ENCODE data around the gene PNMA5.

PNMA5 gene

GRCh38 chrX:152997337-152997736 lies 3.4 kb upstream of the PNMA5 start:
- H2AK5ac ChIP-seq (ENCODE audit: low read length), result no peak overlapping the region
- H3K79me2 ChIP-seq (ENCODE audit: control insufficient read depth, insufficient read depth, low read length, poor library complexity), result no peaks in the 10 kb centered on the region
- H3K4me3 ChIP-seq (ENCODE audit: low read depth, low read length), result no peak overlapping the region
- H3K27me3 ChIP-seq (ENCODE audit: insufficient read depth, low read length), result no peaks in the 10 kb centered on the region
- H2BK120ac ChIP-seq (ENCODE audit: insufficient read depth, low read length, poor library complexity), result no peak overlapping the region
- no peak overlapping the region for H2BK5ac ChIP-seq (ENCODE audit: low read depth, low read length, poor library complexity)
- no peak overlapping the region for H3K4me2 ChIP-seq (ENCODE audit: low read length)
- no peak overlapping the region for H3K14ac ChIP-seq (ENCODE audit: low read length)
- no peak overlapping the region for H3K27ac ChIP-seq (ENCODE audit: low read depth, low read length)
- no peak overlapping the region for H3K9ac ChIP-seq (ENCODE audit: low read length)
- H4K8ac ChIP-seq (ENCODE audit: low read depth, low read length), result no peak overlapping the region
- DNase-seq, result no peak
- no peaks in the 10 kb centered on the region for H3K79me1 ChIP-seq (ENCODE audit: low read length)
- no peak overlapping the region for H4K12ac ChIP-seq (ENCODE audit: low read depth, low read length)
- H3K23ac ChIP-seq (ENCODE audit: low read length), result no peak overlapping the region
- H3K4ac ChIP-seq (ENCODE audit: low read depth, low read length), result no peak overlapping the region
- H3K9me3 ChIP-seq (ENCODE audit: insufficient read depth, low read depth, low read length), result no peaks in the 10 kb centered on the region
- WGBS (ENCODE audit: extremely low coverage, insufficient coverage, insufficient read length), result no CpG with 5 or more reads among the region's 9 CpGs
- H3K36me3 ChIP-seq (ENCODE audit: control insufficient read depth in 1 of 2, insufficient read depth in 2 of 2, low read length in 2 of 2), result no peaks in the 10 kb centered on the region
- no peaks in the 10 kb centered on the region for H3K4me1 ChIP-seq (ENCODE audit: control insufficient read depth in 1 of 2, insufficient read depth in 2 of 2, low read length in 2 of 2)
- no peak overlapping the region for H2AFZ ChIP-seq (ENCODE audit: insufficient read depth, low read length, poor library complexity)
- H4K91ac ChIP-seq (ENCODE audit: low read depth, low read length), result no peak overlapping the region
- no peak overlapping the region for H2BK12ac ChIP-seq (ENCODE audit: low read length)
- H3K18ac ChIP-seq (ENCODE audit: low read length), result no peak overlapping the region

DNA sequence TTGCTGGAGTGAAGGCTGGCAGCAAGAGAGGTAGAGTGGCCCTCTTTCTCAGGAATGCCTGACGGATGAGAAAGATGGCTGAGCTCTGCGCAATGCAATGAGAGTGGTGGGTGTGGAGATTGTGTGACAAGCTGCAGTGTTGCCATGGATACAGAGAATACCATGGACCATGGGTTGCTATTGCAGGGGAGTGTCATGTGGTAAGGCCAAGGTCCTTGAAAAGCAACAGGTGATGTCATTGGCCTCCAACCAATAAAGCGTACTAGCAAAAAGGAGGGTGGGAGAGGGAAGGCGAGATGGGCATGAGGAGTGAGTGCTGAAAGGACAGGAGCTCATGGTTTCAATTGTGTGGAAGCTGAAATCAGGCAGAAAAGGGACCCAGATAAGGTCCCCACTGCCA lies 1.8 kb downstream of the PNMA5 start:
- no CpG with 5 or more reads among the region's 4 CpGs for WGBS (ENCODE audit: extremely low coverage, insufficient coverage, insufficient read length)

DNA sequence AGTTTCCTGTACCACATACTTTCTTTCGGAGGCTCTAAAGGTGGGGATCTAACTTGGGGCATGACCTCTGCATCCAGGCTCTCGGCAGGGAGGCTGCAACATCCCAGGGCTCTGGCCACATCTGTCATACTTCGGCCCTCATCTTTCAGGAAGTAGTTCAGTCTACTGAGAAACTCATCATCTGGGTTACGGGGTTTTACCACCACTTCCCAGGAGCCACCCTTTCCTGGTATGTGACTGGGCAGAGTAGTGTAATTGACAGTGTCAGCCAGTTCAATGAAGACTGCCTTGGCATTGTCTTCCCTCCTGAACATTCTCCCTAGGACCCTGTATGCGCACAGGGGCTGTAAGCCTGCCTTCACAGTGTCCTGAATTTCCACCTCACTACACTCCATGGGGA lies 2.8 kb downstream of the PNMA5 start:
- no CpG with 5 or more reads among the region's 5 CpGs for WGBS (ENCODE audit: extremely low coverage, insufficient coverage, insufficient read length)
- no peak overlapping the region for H3K23ac ChIP-seq (ENCODE audit: low read length)
- DNase-seq, result no peak
- no peak overlapping the region for H4K12ac ChIP-seq (ENCODE audit: low read depth, low read length)
- no peaks in the 10 kb centered on the region for H3K79me2 ChIP-seq (ENCODE audit: control insufficient read depth, insufficient read depth, low read length, poor library complexity)
- no peak overlapping the region for H4K8ac ChIP-seq (ENCODE audit: low read depth, low read length)
- no peaks in the 10 kb centered on the region for H3K27me3 ChIP-seq (ENCODE audit: insufficient read depth, low read length)
- H3K79me1 ChIP-seq (ENCODE audit: low read length), result no peaks in the 10 kb centered on the region
- H4K91ac ChIP-seq (ENCODE audit: low read depth, low read length), result no peak overlapping the region
- no peak overlapping the region for H3K9ac ChIP-seq (ENCODE audit: low read length)
- H3K4me2 ChIP-seq (ENCODE audit: low read length), result no peak overlapping the region
- no peak overlapping the region for H3K4me3 ChIP-seq (ENCODE audit: low read depth, low read length)
- H2AFZ ChIP-seq (ENCODE audit: insufficient read depth, low read length, poor library complexity), result no peak overlapping the region
- H2AK5ac ChIP-seq (ENCODE audit: low read length), result no peak overlapping the region
- H3K14ac ChIP-seq (ENCODE audit: low read length), result no peak overlapping the region
- no peak overlapping the region for H3K27ac ChIP-seq (ENCODE audit: low read depth, low read length)
- H2BK120ac ChIP-seq (ENCODE audit: insufficient read depth, low read length, poor library complexity), result no peak overlapping the region
- H2BK5ac ChIP-seq (ENCODE audit: low read depth, low read length, poor library complexity), result no peak overlapping the region
- H3K4me1 ChIP-seq (ENCODE audit: control insufficient read depth in 1 of 2, insufficient read depth in 2 of 2, low read length in 2 of 2), result no peaks in the 10 kb centered on the region
- no peaks in the 10 kb centered on the region for H3K9me3 ChIP-seq (ENCODE audit: insufficient read depth, low read depth, low read length)
- no peak overlapping the region for H3K18ac ChIP-seq (ENCODE audit: low read length)
- no peaks in the 10 kb centered on the region for H3K36me3 ChIP-seq (ENCODE audit: control insufficient read depth in 1 of 2, insufficient read depth in 2 of 2, low read length in 2 of 2)
- H3K4ac ChIP-seq (ENCODE audit: low read depth, low read length), result no peak overlapping the region
- no peak overlapping the region for H2BK12ac ChIP-seq (ENCODE audit: low read length)

More for the DNA sequence above, 1.8 kb downstream of the PNMA5 start:
- Histone ChIP-seq H2AK5ac (ENCODE audit: low read length) (no peak overlapping the region), H2BK5ac (ENCODE audit: low read depth, low read length, poor library complexity) (no peak overlapping the region), H3K27me3 (ENCODE audit: insufficient read depth, low read length) (no peaks in the 10 kb centered on the region), H4K91ac (ENCODE audit: low read depth, low read length) (no peak overlapping the region), H3K4me1 (ENCODE audit: control insufficient read depth in 1 of 2, insufficient read depth in 2 of 2, low read length in 2 of 2) (no peaks in the 10 kb centered on the region), H3K4me2 (ENCODE audit: low read length) (no peak overlapping the region), H3K23ac (ENCODE audit: low read length) (no peak overlapping the region), H3K4me3 (ENCODE audit: low read depth, low read length) (no peak overlapping the region), H3K27ac (ENCODE audit: low read depth, low read length) (no peak overlapping the region), H3K14ac (ENCODE audit: low read length) (no peak overlapping the region), H2AFZ (ENCODE audit: insufficient read depth, low read length, poor library complexity) (no peak overlapping the region), H2BK120ac (ENCODE audit: insufficient read depth, low read length, poor library complexity) (no peak overlapping the region), H4K8ac (ENCODE audit: low read depth, low read length) (no peak overlapping the region), H3K9ac (ENCODE audit: low read length) (no peak overlapping the region), H4K12ac (ENCODE audit: low read depth, low read length) (no peak overlapping the region), H3K79me1 (ENCODE audit: low read length) (no peaks in the 10 kb centered on the region), H3K18ac (ENCODE audit: low read length) (no peak overlapping the region), H3K4ac (ENCODE audit: low read depth, low read length) (no peak overlapping the region), H3K79me2 (ENCODE audit: control insufficient read depth, insufficient read depth, low read length, poor library complexity) (no peaks in the 10 kb centered on the region), H3K36me3 (ENCODE audit: control insufficient read depth in 1 of 2, insufficient read depth in 2 of 2, low read length in 2 of 2) (no peaks in the 10 kb centered on the region), H3K9me3 (ENCODE audit: insufficient read depth, low read depth, low read length) (no peaks in the 10 kb centered on the region), H2BK12ac (ENCODE audit: low read length) (no peak overlapping the region)
- DNase-seq, result no peak

DNA sequence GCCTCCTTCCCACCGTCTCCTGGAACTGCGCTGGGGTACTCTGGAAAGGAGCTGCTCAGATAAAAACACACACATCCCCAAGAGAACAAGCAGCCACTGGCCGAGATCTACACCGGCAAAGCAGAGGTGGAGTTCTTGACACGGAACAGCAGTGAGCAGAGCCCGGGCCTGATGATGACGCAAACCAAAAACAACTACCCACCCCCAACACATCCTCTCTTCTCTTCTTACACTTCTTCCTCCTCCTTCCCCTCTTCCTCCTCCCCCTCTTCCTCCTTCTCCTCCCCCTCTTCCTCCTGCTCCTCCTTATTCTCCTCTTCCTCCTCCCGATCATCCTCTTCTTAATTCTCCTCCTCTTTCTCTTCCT lies 4.6 kb downstream of the PNMA5 start:
- no peak overlapping the region for H3K4ac ChIP-seq (ENCODE audit: low read depth, low read length)
- H3K9ac ChIP-seq (ENCODE audit: low read length), result no peak overlapping the region
- no peak overlapping the region for H2AFZ ChIP-seq (ENCODE audit: insufficient read depth, low read length, poor library complexity)
- DNase-seq, result no peak
- no peak overlapping the region for H2AK5ac ChIP-seq (ENCODE audit: low read length)
- no peaks in the 10 kb centered on the region for H3K9me3 ChIP-seq (ENCODE audit: insufficient read depth, low read depth, low read length)
- no peak overlapping the region for H3K23ac ChIP-seq (ENCODE audit: low read length)
- H3K79me2 ChIP-seq (ENCODE audit: control insufficient read depth, insufficient read depth, low read length, poor library complexity), result no peaks in the 10 kb centered on the region
- H3K4me1 ChIP-seq (ENCODE audit: control insufficient read depth in 1 of 2, insufficient read depth in 2 of 2, low read length in 2 of 2), result no peaks in the 10 kb centered on the region
- no peak overlapping the region for H3K14ac ChIP-seq (ENCODE audit: low read length)
- no peak overlapping the region for H3K18ac ChIP-seq (ENCODE audit: low read length)
- H3K27ac ChIP-seq (ENCODE audit: low read depth, low read length), result no peak overlapping the region
- WGBS (ENCODE audit: extremely low coverage, insufficient coverage, insufficient read length), result 100% methylated on average over 1 of the region's 8 CpGs
- H2BK12ac ChIP-seq (ENCODE audit: low read length), result no peak overlapping the region
- no peaks in the 10 kb centered on the region for H3K27me3 ChIP-seq (ENCODE audit: insufficient read depth, low read length)
- H2BK5ac ChIP-seq (ENCODE audit: low read depth, low read length, poor library complexity), result no peak overlapping the region
- H2BK120ac ChIP-seq (ENCODE audit: insufficient read depth, low read length, poor library complexity), result no peak overlapping the region
- H4K12ac ChIP-seq (ENCODE audit: low read depth, low read length), result no peak overlapping the region
- H3K4me3 ChIP-seq (ENCODE audit: low read depth, low read length), result no peak overlapping the region
- H4K8ac ChIP-seq (ENCODE audit: low read depth, low read length), result no peak overlapping the region
- no peaks in the 10 kb centered on the region for H3K79me1 ChIP-seq (ENCODE audit: low read length)
- H3K4me2 ChIP-seq (ENCODE audit: low read length), result no peak overlapping the region
- H3K36me3 ChIP-seq (ENCODE audit: control insufficient read depth in 1 of 2, insufficient read depth in 2 of 2, low read length in 2 of 2), result no peaks in the 10 kb centered on the region
- H4K91ac ChIP-seq (ENCODE audit: low read depth, low read length), result no peak overlapping the region
